AG10803 (cell line): ENCODE data around the gene FARS2.

Experiments
- DNase-seq: peaks from one replicate; pipeline ENCODE4 v3.0.0; 2010; ENCODE audit warnings: low read depth
- H3K4me3 ChIP-seq: 2 replicates; pipeline ENCODE4 v1.5.1; 2011; ENCODE audit warnings: mild to moderate bottlenecking, low read length, control low read depth
- CTCF ChIP-seq: conservative IDR thresholded peaks from 2 replicates; pipeline ENCODE4 v1.5.1; 2011; ENCODE audit warnings: mild to moderate bottlenecking, low read length, control low read depth, inconsistent platforms

FARS2 gene

GRCh38 chr6:5723841-5724691, 462.8 kb downstream of the FARS2 start:
- TF ChIP-seq CTCF, result no peak
- DNase-seq, result no peak
- no peak overlapping the region for H3K4me3 ChIP-seq

GRCh38 chr6:5724911-5725310, 463.6 kb downstream of the FARS2 start:
- no peak overlapping the region for H3K4me3 ChIP-seq
- no peak for TF ChIP-seq CTCF
- DNase-seq, result no peak

GRCh38 chr6:5726976-5727718, 465.8 kb downstream of the FARS2 start:
- TF ChIP-seq CTCF, result no peak
- DNase-seq, result no peak
- H3K4me3 ChIP-seq, result no peak overlapping the region

GRCh38 chr6:5728351-5729079, 467.2 kb downstream of the FARS2 start:
- H3K4me3 ChIP-seq, result no peak overlapping the region
- no peak for TF ChIP-seq CTCF
- DNase-seq, result no peak

GRCh38 chr6:5729080-5729434, 467.7 kb downstream of the FARS2 start:
- TF ChIP-seq CTCF, result no peak
- H3K4me3 ChIP-seq, result no peak overlapping the region
- DNase-seq, result peak; percentile 42

GRCh38 chr6:5729813-5730517, 468.7 kb downstream of the FARS2 start:
- no peak overlapping the region for H3K4me3 ChIP-seq
- DNase-seq, result no peak
- no peak for TF ChIP-seq CTCF
